ENCODE measurements around the gene SLC24A3.
"Not testable (repeated sequence)": the region's sequence is repeated elsewhere in the genome, so short reads cannot be mapped to it uniquely, and the experiment has no call there.

SLC24A3 gene

DNA sequence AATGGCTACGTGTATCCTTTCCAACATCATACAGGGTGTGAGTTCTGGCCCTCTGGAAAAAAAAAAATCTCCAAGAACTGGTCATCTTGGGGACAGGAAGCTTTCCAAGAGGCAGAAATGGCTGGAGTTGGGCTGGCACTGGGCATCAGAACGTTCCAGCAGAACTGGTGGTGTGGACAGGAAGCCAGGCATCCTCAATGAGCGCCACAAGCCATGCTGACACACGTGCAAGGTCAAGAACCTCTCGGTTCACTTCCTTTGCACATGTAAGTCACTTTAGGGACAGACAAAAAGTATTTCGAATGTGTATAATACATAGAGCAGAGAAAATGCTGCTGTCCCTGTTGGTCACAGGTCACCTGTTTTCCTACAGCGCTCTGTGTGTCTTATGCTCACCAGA is 518.3 kb downstream of the SLC24A3 start:
- no peak for DNase-seq

DNA sequence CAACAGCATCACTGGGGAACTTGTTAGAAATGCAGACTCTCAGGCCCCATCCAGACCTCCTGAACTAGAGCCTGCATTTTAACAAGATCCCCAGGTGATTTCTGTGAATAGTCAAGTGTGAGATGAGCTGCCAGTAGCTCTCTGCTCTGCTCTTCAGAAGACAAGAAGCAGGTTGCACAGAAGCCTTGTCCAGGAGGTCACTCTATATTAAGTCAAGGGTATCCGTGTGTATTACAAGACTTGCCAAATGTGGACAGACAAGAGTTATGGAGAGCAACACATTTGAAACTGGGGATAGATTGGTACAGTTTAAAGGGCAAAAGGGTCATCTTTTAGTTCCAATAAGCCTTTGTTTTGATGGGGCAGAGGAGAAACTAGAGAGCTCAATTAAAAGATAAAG is 522.4 kb downstream of the SLC24A3 start:
- no peak for DNase-seq

GRCh38 chr20:19735446-19735845 is 523.0 kb downstream of the SLC24A3 start:
- peak; percentile 89 for DNase-seq

- DNase-seq, result peak; percentile 62
Measured at GRCh38 chr20:19737025-19737424, 524.6 kb downstream of the SLC24A3 start.

GRCh38 chr20:19738951-19739350 is 526.5 kb downstream of the SLC24A3 start:
- no peak for DNase-seq

DNA sequence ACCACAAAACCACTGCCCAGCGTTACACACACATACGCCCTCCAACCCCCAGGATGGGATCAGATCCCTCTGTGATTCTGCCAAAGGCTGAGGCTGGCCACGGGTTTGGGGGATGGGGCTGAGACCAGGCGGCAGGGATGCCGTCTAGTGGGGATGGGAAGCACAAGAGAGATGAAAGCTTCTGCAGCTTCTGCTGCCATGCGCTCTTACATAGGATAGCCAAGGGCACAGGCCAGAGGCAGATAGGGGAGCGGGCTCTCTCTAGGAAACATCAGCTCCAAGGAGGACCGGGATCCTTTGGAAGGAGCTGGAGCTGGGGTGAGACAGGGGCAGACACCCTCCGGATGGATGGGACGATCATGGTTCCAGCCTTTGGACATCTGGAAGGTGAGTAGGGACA is 526.9 kb downstream of the SLC24A3 start:
- DNase-seq, result no peak

DNA sequence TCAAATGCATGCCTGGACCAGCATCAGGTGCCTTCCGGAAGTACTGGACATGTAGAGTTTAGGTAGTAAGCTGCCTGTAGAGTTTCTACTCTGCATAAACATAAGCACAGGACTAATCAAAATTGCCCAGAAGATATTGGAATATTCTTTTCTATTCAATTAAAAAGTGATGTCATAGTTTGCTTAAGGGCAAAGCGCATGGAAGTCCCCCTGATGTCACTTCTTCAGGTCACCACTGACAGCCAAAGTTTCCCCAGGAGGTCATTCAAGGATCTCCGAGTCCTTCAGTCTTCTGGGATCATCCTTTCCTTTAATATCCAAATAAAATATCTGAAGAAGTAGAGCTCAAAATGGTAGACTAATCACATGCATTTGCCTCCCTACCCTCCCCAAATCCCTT is 528.1 kb downstream of the SLC24A3 start:
- no peak for DNase-seq

DNA sequence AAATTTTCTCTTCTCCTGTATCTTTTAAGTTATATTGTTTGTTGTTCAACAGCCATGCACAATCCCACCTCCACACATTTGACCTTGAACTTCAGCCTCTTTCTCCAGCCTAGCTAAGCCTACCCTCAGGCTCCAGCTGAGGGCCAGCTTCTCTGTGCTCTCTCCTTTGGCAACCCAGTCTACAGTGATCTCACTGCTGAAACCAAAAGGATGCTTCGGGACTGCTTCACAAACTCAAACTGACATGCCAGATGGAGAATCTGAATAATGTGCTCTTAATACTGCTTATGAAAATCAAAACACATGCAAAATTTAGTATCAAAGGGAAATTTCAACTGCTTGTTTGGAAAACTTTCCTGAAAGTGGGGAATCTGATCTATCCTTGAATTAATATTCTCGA is 529.5 kb downstream of the SLC24A3 start:
- DNase-seq, result no peak

GRCh38 chr20:19742974-19743639 is 530.7 kb downstream of the SLC24A3 start:
- no peak for DNase-seq

- no peak for DNase-seq
Measured at GRCh38 chr20:19743640-19743995, 531.2 kb downstream of the SLC24A3 start.

- DNase-seq, result no peak
Measured at GRCh38 chr20:19745106-19745505, 532.7 kb downstream of the SLC24A3 start.

GRCh38 chr20:19745584-19745983 is 533.1 kb downstream of the SLC24A3 start:
- DNase-seq, result no peak

DNA sequence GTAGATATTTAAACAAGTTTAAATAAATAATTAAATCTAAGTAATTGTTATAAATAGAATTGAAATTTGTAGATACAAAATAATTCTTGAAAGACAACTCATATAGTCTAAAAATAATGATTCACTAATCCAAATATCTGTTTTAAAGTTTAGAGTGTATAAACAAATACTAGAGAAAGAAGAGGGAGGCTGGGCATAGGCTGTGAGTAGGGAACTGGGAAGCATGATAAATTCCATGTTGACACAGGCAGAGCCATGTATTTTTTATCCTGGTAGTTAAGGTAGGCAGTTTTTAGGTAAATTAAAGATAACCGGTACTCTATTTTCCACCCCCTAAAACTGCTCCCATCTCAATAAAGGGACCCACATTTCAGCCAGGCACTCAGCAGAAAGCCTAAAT is 534.0 kb downstream of the SLC24A3 start:
- DNase-seq, result no peak

- DNase-seq, result no peak
Measured at GRCh38 chr20:19747903-19748302, 535.5 kb downstream of the SLC24A3 start.

GRCh38 chr20:19748681-19749080 is 536.2 kb downstream of the SLC24A3 start:
- DNase-seq, result no peak

DNA sequence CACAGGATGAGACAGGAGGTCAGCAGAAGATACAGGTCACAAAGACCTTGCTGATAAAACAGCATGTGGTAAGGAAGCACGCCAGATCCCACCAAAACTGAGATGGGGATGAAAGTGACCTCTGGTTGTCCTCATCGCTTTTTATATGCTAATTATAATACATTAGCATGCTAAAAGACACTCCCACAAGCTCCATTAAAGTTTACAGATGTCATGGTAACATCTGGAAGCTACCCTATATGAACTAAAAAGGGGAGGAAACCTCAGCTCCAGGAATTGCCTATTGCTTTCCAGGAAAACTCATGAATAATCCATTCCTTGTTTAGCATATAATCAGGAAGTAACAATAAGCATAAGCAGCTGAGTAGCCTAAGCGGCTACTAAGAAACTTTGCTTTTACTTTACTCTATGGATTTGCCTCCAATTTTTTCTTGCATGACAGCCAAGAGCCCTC is 537.2 kb downstream of the SLC24A3 start:
- no peak for DNase-seq

- DNase-seq, result no peak
Measured at GRCh38 chr20:19750101-19750606, 537.7 kb downstream of the SLC24A3 start.

- no peak for DNase-seq
Measured at GRCh38 chr20:19750907-19751636, 538.6 kb downstream of the SLC24A3 start.

DNA sequence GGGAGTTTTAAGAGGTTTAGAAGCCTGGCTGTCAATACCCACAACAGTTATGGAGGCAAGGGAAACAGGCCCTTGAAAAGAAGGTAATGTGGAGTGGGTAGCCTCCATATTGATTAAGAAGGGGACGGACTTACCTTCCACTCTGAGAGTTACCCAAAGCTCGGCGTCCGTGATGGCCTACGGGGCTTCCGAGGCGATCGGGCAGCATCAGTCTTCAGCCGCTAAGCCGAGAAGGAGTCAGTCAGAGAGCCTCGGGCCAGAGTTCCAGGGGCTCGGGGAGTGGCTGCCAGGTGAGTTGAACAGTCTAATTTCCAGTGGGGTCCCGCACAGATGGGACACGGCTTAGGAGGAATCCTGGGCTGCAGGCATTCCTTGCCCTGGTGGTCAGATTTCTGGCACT is 541.8 kb downstream of the SLC24A3 start:
- not testable (repeated sequence) for DNase-seq

- DNase-seq, result no peak
Measured at GRCh38 chr20:19756761-19757486, 544.5 kb downstream of the SLC24A3 start.

DNA sequence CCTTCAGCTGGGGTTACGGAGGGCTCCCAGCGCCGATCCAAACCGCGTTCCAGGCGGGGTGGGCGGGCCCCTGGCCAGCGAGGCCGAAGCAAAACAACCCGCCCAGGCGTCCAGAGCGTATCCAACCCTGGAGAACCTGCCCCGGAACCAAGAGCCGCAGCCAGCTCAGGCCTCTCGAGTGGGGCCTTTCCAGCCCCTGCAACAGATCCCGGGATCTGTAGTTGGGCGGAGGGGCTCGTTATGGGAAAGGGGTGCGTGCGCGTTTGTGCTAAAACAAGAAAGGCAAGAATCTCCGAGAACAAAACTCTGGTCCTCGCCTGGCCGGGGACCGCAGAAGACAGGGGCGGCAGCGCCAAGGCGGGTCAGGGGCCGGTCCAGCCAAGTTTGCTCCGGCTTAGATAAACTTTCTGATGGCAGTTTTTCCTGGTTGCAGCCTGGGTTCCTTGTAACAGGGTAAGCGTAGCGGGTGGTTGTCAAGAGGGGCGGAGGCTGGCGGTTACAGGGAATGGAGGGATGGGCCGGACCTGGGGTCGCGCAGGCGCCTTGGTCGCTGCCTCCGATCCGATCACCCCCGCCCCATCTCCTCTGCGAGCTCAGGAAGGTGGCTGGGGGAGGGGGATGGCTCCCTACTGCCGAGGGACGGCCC is 545.2 kb downstream of the SLC24A3 start:
- peak; percentile 56 for DNase-seq

GRCh38 chr20:19758133-19758500 is 545.7 kb downstream of the SLC24A3 start, which contains the start of gene RIN2:
RIN2 (plus strand) TSS chr20:19758258; CDS start chr20:19889602, 131,344 bp downstream.
- DNase-seq, result no peak
